Dedifferentiated amniotic fluid mesenchymal stem cell (primary cell): ENCODE results near the gene LYPLA2.
"Not testable (repeated sequence)": the region's sequence is repeated elsewhere in the genome, so short reads cannot be mapped to it uniquely, and the experiment has no call there.

Experiments used
- DNase-seq: peaks from one replicate; pipeline ENCODE4 v3.0.0-alpha.2; 2016; ENCODE audit errors: extremely low spot score

Gene LYPLA2

GRCh38 chr1:23779826-23780371 lies 11.0 kb upstream of the LYPLA2 start:
- DNase-seq: no peak

GRCh38 chr1:23783141-23783540 lies 7.8 kb upstream of the LYPLA2 start:
- DNase-seq: not testable (repeated sequence)

- DNase-seq: no peak
Measured at GRCh38 chr1:23784846-23785245, 6.1 kb upstream of the LYPLA2 start.

GRCh38 chr1:23787701-23788100 lies 3.2 kb upstream of the LYPLA2 start:
- DNase-seq: no peak

GRCh38 chr1:23788695-23789094 lies 2.2 kb upstream of the LYPLA2 start:
- DNase-seq: no peak

GRCh38 chr1:23791516-23792047 lies 637 bp downstream of the LYPLA2 start:
- no peak for DNase-seq

GRCh38 chr1:23792151-23792945 lies 1.4 kb downstream of the LYPLA2 start:
- no peak for DNase-seq

- no peak for DNase-seq
Measured at GRCh38 chr1:23793018-23793781, 2.3 kb downstream of the LYPLA2 start.

- DNase-seq: no peak
Measured at GRCh38 chr1:23793861-23794731, 3.2 kb downstream of the LYPLA2 start.

- DNase-seq: not testable (repeated sequence)
Measured at GRCh38 chr1:23794732-23795182, 3.8 kb downstream of the LYPLA2 start.

- no peak for DNase-seq
Measured at GRCh38 chr1:23795676-23796465, 4.9 kb downstream of the LYPLA2 start.

GRCh38 chr1:23796466-23797271 lies 5.7 kb downstream of the LYPLA2 start:
- no peak for DNase-seq

GRCh38 chr1:23797478-23798448 lies 6.8 kb downstream of the LYPLA2 start:
- DNase-seq: no peak

- no peak for DNase-seq
Measured at GRCh38 chr1:23798662-23799142, 7.8 kb downstream of the LYPLA2 start.

GRCh38 chr1:23799255-23799569 lies 8.3 kb downstream of the LYPLA2 start:
- DNase-seq: no peak

GRCh38 chr1:23799570-23800399 lies 8.8 kb downstream of the LYPLA2 start:
- DNase-seq: no peak
